HCT116 (cell line): Measurements from ENCODE around the gene ABCB1.

Source experiments
- CTCF ChIP-seq, 3 experiments: fragments of 200-600 bp in 1 of 3; sonication (generic) in 1 of 3; IDR thresholded peaks in 2 of 3; conservative IDR thresholded peaks in 1 of 3; 2 replicates each; pipeline ENCODE4 v1.5.1; 2012 to 2017; ENCODE audit warnings: low read depth in 2 of 3, low read length in 2 of 3, antibody characterized with exemption in 1 of 3, borderline replicate concordance in 1 of 3, control low read depth in 1 of 3, mild to moderate bottlenecking in 1 of 3, mixed read lengths in 1 of 3, mixed run types in 1 of 3, moderate library complexity in 1 of 3; ENCODE audit not compliant: insufficient read depth in 1 of 3
- ELF1 ChIP-seq: IDR thresholded peaks from 2 replicates; pipeline ENCODE4 v1.6.1; 2012; ENCODE audit warnings: low read depth, borderline replicate concordance
- EZH2 ChIP-seq: fragments of 200-600 bp; sonication (generic); IDR thresholded peaks from 2 replicates; pipeline ENCODE4 v1.6.1; 2017; ENCODE audit warnings: antibody characterized with exemption, mixed run types
- EZH2phosphoT487 ChIP-seq: fragments of 200-600 bp; IDR thresholded peaks from 2 replicates; pipeline ENCODE4 v1.6.1; 2018; ENCODE audit warnings: antibody characterized with exemption, borderline replicate concordance
- JUND ChIP-seq: IDR thresholded peaks from 2 replicates; pipeline ENCODE4 v1.6.1; 2012
- MAX ChIP-seq: IDR thresholded peaks from 2 replicates; pipeline ENCODE4 v1.6.1; 2012
- POLR2A ChIP-seq: IDR thresholded peaks from 2 replicates; pipeline ENCODE4 v1.7.0; 2011; ENCODE audit warnings: borderline replicate concordance; ENCODE audit not compliant: insufficient read depth, insufficient read length; ENCODE audit errors: extremely low read depth
- POLR2AphosphoS5 ChIP-seq: IDR thresholded peaks from 2 replicates; pipeline ENCODE4 v1.6.1; 2011; ENCODE audit warnings: mild to moderate bottlenecking, low read depth, low read length, moderate library complexity
- REST ChIP-seq: IDR thresholded peaks from 2 replicates; pipeline ENCODE4 v1.6.1; 2012; ENCODE audit warnings: low read depth
- YY1 ChIP-seq: IDR thresholded peaks from 2 replicates; pipeline ENCODE4 v1.6.1; 2011; ENCODE audit warnings: low read length, low read depth, moderate library complexity, mild to moderate bottlenecking; ENCODE audit not compliant: insufficient replicate concordance; ENCODE audit errors: extremely low read depth

GRCh38 chr7:87627634-87627994 lies 26.9 kb upstream of the ABCB1 start:
- TF ChIP-seq EZH2phosphoT487, result no peak
- no peak for TF ChIP-seq EZH2
- no peak for TF ChIP-seq REST
- TF ChIP-seq CTCF (IDR thresholded peaks at IDR 0.05 in 2 of 3, conservative IDR thresholded peaks at IDR 0.05 in 1 of 3; ENCODE audit: borderline replicate concordance in 1 of 3, insufficient read depth in 1 of 3, low read depth in 2 of 3, low read length in 2 of 3), result no peak
- TF ChIP-seq POLR2A, result no peak
- TF ChIP-seq POLR2AphosphoS5, result no peak
- TF ChIP-seq JUND, result no peak
- TF ChIP-seq ELF1, result no peak
- no peak for TF ChIP-seq YY1
- no peak for TF ChIP-seq MAX
